ENCODE data around the gene TPPP.
"Not testable (repeated sequence)": the region's sequence is repeated elsewhere in the genome, so short reads cannot be mapped to it uniquely, and the experiment has no call there.

DNA sequence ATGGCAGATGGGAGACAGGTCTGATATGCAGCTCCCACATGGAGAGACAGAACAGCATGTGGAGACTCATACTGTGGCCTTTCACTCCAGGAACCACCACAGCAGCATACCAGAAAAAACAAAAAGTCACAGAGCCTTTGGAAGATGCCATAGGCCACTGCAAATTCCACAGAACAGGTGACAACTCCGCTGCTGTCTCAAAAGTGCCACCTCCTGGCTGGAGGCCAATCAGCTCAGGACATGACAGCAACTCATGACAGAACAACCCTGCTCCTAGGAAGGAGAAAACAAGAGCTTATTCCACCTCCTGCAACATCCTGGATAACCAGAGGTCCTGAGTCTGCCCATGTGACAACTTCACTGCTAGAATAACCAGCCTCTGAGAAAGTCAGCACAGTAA lies 41.0 kb upstream of the TPPP start:
- not testable (repeated sequence) for TF ChIP-seq CTCF (IDR thresholded peaks at IDR 0.05 in 2 of 3, conservative IDR thresholded peaks at IDR 0.05 in 1 of 3; ENCODE audit: borderline replicate concordance in 1 of 3, insufficient read depth in 1 of 3, low read depth in 2 of 3, low read length in 2 of 3); ZNF274 (IDR thresholded peaks at IDR 0.05; ENCODE audit: low read depth, low read length); POLR2A (IDR thresholded peaks at IDR 0.05; ENCODE audit: borderline replicate concordance, extremely low read depth, insufficient read depth, insufficient read length); MAX (IDR thresholded peaks at IDR 0.05); YY1 (IDR thresholded peaks at IDR 0.05; ENCODE audit: extremely low read depth, insufficient replicate concordance, low read depth, low read length); ELF1 (IDR thresholded peaks at IDR 0.05; ENCODE audit: borderline replicate concordance, low read depth); EZH2 (IDR thresholded peaks at IDR 0.05); EGR1 (IDR thresholded peaks at IDR 0.05; ENCODE audit: low read depth); TCF7L2 (IDR thresholded peaks at IDR 0.05; ENCODE audit: borderline replicate concordance, extremely low read depth, insufficient read depth, insufficient read length); POLR2AphosphoS5 (IDR thresholded peaks at IDR 0.05; ENCODE audit: low read depth, low read length); EZH2phosphoT487 (IDR thresholded peaks at IDR 0.05; ENCODE audit: borderline replicate concordance); ZFX (IDR thresholded peaks at IDR 0.05)
